BE2C (cell line): ENCODE data around the gene LRIG1.

Experiments
- DNase-seq: peaks from one replicate; pipeline ENCODE4 v3.0.0-alpha.2; 2020
- H3K27me3 ChIP-seq: fragments of 250-450 bp; sonication (Bioruptor Pico); 2 replicates; pipeline ENCODE4 v1.5.1; 2020; ENCODE audit warnings: mild to moderate bottlenecking
- H3K36me3 ChIP-seq: fragments of 250-450 bp; sonication (Bioruptor Pico); 2 replicates; pipeline ENCODE4 v1.5.1; 2020; ENCODE audit warnings: mild to moderate bottlenecking
- H3K4me1 ChIP-seq: fragments of 250-450 bp; sonication (Bioruptor Pico); 2 replicates; pipeline ENCODE4 v1.5.1; 2020
- H3K4me3 ChIP-seq: 2 replicates; pipeline ENCODE4 v1.5.1; 2011; ENCODE audit warnings: low read depth, low read length
- H3K9me3 ChIP-seq: fragments of 250-450 bp; sonication (Bioruptor Pico); 2 replicates; pipeline ENCODE4 v1.5.1; 2020
- TF ChIP-seq, protein P1 (sequence below): IDR thresholded peaks from 2 replicates; pipeline ENCODE4 v1.5.1; 2012; ENCODE audit warnings: mild to moderate bottlenecking, low read depth, low read length

LRIG1 gene

DNA sequence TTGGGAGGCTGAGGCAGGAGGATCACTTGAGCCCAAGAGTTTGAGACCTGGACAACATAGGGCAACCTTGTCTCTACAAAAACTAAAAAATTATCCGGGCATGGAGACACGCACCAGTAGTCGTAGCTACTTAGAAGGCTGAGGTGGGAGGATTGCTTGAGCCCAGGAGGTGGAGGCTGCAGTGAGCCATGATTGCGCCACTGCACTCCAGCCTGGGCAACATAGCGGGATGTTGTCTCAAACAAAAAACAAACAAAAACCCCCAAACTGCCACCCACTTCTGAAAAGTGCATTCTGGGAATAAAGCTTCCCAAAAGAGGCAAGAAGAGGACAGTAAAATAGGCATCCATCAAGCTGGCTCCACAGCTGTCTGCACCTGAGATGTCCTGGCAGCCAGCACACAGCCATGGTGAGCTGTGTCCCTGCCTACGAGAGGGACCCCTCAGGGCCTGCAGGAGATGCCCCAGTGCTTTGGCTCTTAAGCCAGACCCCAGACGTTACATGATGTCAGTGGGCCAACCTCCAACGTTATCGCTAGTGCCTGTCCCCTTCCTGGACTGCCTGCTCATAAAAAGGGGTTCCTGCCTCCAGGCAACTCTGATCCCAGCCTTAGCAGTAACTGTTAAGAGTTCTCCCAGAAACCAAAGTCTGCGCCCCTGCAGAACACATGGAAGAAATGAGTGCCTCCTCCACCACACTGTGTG, 101.1 kb downstream of the LRIG1 start:
- Histone ChIP-seq H3K4me1 (peaks cover 3% of the 10 kb centered on the region), H3K4me3 (no peak overlapping the region), H3K36me3 (no peaks in the 10 kb centered on the region), H3K9me3 (no peaks in the 10 kb centered on the region), H3K27me3 (no peaks in the 10 kb centered on the region)
- TF ChIP-seq, protein P1, sequence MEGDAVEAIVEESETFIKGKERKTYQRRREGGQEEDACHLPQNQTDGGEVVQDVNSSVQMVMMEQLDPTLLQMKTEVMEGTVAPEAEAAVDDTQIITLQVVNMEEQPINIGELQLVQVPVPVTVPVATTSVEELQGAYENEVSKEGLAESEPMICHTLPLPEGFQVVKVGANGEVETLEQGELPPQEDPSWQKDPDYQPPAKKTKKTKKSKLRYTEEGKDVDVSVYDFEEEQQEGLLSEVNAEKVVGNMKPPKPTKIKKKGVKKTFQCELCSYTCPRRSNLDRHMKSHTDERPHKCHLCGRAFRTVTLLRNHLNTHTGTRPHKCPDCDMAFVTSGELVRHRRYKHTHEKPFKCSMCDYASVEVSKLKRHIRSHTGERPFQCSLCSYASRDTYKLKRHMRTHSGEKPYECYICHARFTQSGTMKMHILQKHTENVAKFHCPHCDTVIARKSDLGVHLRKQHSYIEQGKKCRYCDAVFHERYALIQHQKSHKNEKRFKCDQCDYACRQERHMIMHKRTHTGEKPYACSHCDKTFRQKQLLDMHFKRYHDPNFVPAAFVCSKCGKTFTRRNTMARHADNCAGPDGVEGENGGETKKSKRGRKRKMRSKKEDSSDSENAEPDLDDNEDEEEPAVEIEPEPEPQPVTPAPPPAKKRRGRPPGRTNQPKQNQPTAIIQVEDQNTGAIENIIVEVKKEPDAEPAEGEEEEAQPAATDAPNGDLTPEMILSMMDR, result no peak
- DNase-seq, result no peak

DNA sequence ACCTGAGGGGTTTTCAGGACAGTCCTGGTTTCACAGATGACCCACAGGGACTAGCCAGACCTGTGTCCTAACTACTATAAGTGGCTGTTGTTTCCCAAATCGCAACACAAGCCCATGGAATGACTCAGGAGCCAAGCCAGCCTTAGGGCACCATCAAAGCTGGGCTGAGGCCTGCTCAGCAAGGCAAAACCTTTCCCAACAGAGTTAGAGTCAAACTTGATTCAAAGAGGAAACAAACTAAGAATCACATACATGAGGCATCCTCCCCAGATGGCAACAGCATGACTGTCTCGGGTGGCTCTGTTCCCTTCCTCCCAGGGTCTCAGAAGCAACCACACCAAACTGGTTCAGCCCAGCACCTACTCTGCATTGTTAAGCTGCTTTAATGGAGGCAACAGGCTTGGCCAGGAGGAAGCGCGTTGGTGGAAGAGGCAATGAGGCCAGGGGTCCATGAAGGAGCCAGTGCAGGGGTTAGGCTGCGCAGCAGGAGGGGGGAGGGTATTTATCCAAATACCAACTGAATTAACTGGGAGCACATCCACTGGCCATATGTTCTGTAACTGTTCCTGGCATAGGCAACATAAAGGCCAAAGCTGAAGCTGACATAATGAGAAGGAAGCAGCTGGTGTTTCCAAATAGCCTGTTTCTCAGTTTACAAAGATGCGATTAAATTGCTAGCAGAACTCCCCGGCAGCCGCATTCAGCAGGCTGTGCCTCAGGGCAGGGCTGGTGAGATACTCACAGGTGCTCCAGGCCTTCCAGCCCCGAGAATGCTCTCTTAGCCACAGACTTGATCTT, 102.4 kb downstream of the LRIG1 start:
- TF ChIP-seq, protein P1, result no peak
- Histone ChIP-seq H3K36me3 (no peaks in the 10 kb centered on the region), H3K4me3 (no peak overlapping the region), H3K27me3 (no peaks in the 10 kb centered on the region), H3K4me1 (peaks cover 3% of the 10 kb centered on the region), H3K9me3 (no peaks in the 10 kb centered on the region)
- peak; percentile 52 for DNase-seq

DNA sequence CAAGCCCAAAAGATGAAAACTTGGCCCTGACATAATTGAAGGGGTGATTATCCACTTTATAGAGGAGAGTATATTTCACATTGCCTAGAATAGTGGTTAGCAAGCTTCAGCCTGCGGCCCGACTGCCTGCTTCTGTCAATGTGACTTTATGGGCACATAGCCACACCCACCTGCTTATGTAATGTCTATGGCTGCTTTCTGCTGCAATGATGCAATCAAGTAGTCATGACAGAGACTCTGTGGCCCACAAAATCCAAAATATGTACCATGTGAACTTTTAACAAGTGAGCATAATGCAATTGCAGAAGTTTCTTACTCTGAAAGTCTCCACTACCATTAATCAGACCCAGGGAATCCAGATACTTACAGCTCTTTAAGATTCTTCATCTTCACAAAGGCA, 103.1 kb downstream of the LRIG1 start:
- no peaks in the 10 kb centered on the region for H3K9me3 ChIP-seq
- H3K36me3 ChIP-seq, result no peaks in the 10 kb centered on the region

DNA sequence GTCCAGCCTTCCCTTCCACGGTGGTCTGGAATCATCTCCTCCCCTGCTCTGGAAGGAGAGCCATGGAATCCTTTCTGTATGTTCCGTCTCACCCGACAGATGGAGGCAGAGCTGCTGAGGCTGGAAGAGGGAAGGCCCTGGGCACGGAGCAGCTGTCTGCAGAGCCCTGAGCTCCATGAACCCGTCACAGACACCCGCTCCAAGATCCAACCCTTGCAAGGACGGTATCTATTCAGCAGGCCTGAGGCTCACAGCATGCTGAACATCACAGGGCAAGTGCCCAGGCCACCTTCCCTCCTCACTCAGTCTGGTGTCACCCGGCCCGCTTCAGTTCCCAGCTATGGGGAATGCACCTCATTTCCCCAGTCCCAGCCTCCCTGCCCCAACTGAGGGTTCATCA, 103.9 kb downstream of the LRIG1 start:
- H3K36me3 ChIP-seq, result no peaks in the 10 kb centered on the region
- TF ChIP-seq, protein P1, result no peak
- H3K9me3 ChIP-seq, result no peaks in the 10 kb centered on the region
- H3K27me3 ChIP-seq, result no peaks in the 10 kb centered on the region
- no peak overlapping the region for H3K4me3 ChIP-seq
- H3K4me1 ChIP-seq, result peaks cover 3% of the 10 kb centered on the region
- DNase-seq, result no peak

More for the DNA sequence above, 103.1 kb downstream of the LRIG1 start:
- H3K27me3 ChIP-seq, result no peaks in the 10 kb centered on the region
- H3K4me1 ChIP-seq, result peaks cover 3% of the 10 kb centered on the region
- no peak overlapping the region for H3K4me3 ChIP-seq
- no peak for DNase-seq
- TF ChIP-seq, protein P1, result no peak

DNA sequence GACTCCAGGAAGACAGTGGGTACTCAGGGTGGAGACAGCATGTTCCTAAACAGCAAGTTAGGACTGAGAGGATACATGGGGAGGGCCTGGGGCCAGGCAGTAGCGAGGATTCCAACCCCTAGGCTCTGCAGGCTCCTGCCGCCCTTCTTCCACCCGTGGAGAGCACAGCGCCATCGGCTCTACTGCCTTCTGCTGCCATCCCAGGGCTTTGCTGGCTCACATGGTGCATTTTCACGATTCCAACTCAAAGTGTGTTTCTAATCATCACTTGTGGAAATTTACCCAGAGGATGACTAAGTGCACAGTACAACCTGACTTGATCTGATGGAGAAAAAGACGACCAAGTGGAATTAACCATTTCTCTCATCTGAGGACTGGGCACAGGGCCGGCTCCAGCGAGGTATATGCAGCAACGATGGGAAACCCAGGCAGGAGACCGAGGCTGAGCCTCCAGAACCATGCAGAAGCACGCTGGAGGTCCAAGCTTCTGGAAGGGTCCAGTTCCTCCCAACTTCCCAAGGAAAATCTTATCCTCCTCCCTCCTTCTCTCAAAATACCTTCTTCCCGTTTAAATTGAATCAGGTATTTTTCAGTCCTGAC, 104.6 kb downstream of the LRIG1 start:
- no peaks in the 10 kb centered on the region for H3K36me3 ChIP-seq

More for the DNA sequence above, 104.6 kb downstream of the LRIG1 start:
- H3K4me1 ChIP-seq, result peaks cover 3% of the 10 kb centered on the region
- no peaks in the 10 kb centered on the region for H3K27me3 ChIP-seq
- H3K4me3 ChIP-seq, result no peak overlapping the region
- DNase-seq, result no peak
- no peaks in the 10 kb centered on the region for H3K9me3 ChIP-seq
- TF ChIP-seq, protein P1, result no peak
